ENCODE data around the gene PCYT1A.
"Not testable (repeated sequence)": the region's sequence is repeated elsewhere in the genome, so short reads cannot be mapped to it uniquely, and the experiment has no call there.

Gene PCYT1A

GRCh38 chr3:196194542-196194915 is 93.0 kb downstream of the PCYT1A start:
- in situ Hi-C loops (cut with MboI; ENCODE audit: low sequenced_read_pairs), result no loop called here

- in situ Hi-C loops (cut with MboI; ENCODE audit: low sequenced_read_pairs), result no loop called here
These were observed 93.6 kb downstream of the PCYT1A start for GRCh38 chr3:196193736-196194541.

GRCh38 chr3:196193133-196193735 is 94.3 kb downstream of the PCYT1A start:
- in situ Hi-C loops (cut with MboI; ENCODE audit: low sequenced_read_pairs), result no loop called here

- in situ Hi-C loops (cut with MboI; ENCODE audit: low sequenced_read_pairs), result no loop called here
These were observed 94.9 kb downstream of the PCYT1A start for GRCh38 chr3:196192524-196193051.

- in situ Hi-C loops (cut with MboI; ENCODE audit: low sequenced_read_pairs), result no loop called here
These were observed 95.4 kb downstream of the PCYT1A start for GRCh38 chr3:196192036-196192523.

- in situ Hi-C loops (cut with MboI; ENCODE audit: low sequenced_read_pairs), result no loop called here
These were observed 97.8 kb downstream of the PCYT1A start for GRCh38 chr3:196189566-196190347.

GRCh38 chr3:196186651-196187573 is 100.6 kb downstream of the PCYT1A start:
- in situ Hi-C loops (cut with MboI; ENCODE audit: low sequenced_read_pairs), result no loop called here

GRCh38 chr3:196184881-196185280 is 102.6 kb downstream of the PCYT1A start:
- in situ Hi-C loops (cut with MboI; ENCODE audit: low sequenced_read_pairs), result no loop called here

- in situ Hi-C loops (cut with MboI; ENCODE audit: low sequenced_read_pairs), result not testable (repeated sequence)
These were observed 103.4 kb downstream of the PCYT1A start for GRCh38 chr3:196184169-196184432.

- in situ Hi-C loops (cut with MboI; ENCODE audit: low sequenced_read_pairs), result no loop called here
These were observed 106.4 kb downstream of the PCYT1A start for GRCh38 chr3:196181127-196181546.

- in situ Hi-C loops (cut with MboI; ENCODE audit: low sequenced_read_pairs), result no loop called here
These were observed 107.2 kb downstream of the PCYT1A start for GRCh38 chr3:196180346-196180745.

Data from hTERT RPE-1 (cell line).